Testis (tissue), 3 donors: Measurements from ENCODE around the gene TTC39B. TPM values are rescaled to one million over a fixed set of nuclear protein-coding genes. Genes with fewer than 3 reads are reported as not detected.

ENCODE experiments used
- DNase-seq: peaks from one replicate; pipeline ENCODE4 v3.0.0-alpha.2; 2019
- H3K27ac ChIP-seq, 2 donors: fragments of 200-600 bp; sonication (generic); one replicate each; pipeline ENCODE4 v1.5.1; 2019
- H3K27me3 ChIP-seq: fragments of 200-600 bp; sonication (generic); one replicate; pipeline ENCODE4 v1.5.1; 2019
- H3K36me3 ChIP-seq: fragments of 200-600 bp; sonication (generic); one replicate; pipeline ENCODE4 v1.5.1; 2017; ENCODE audit warnings: low read depth; ENCODE audit errors: missing control alignments
- H3K4me1 ChIP-seq: fragments of 200-600 bp; sonication (generic); one replicate; pipeline ENCODE4 v1.5.1; 2019
- H3K4me3 ChIP-seq, 2 donors: fragments of 200-600 bp; sonication (generic); one replicate each; pipeline ENCODE4 v1.5.1; 2017 to 2019
- H3K9me3 ChIP-seq: fragments of 200-600 bp; sonication (generic); one replicate; pipeline ENCODE4 v1.5.1; 2017
- POLR2A ChIP-seq: fragments of 450-650 bp; IDR thresholded peaks from one replicate; pipeline ENCODE4 v1.6.1; 2017; ENCODE audit warnings: antibody characterized with exemption, mild to moderate bottlenecking, moderate library complexity
- WGBS, 2 donors: methylation state at CpG; one replicate each; pipeline ENCODE4 v1.1.5; 2018; 5-methylcytosine and 5-hydroxymethylcytosine counted together
- intact Hi-C: fragments of 100-400 bp; cut with DNase I; formaldehyde crosslinking; loops from one replicate; pipeline ENCODE4 v1.15.1; 2023; ENCODE audit warnings: low total_unique reads
- polyA plus RNA-seq: library from polyadenylated mRNA; stranded (reverse); fragments of 350-450 nt; fragmentation: Illumina TruSeq; extraction: RNeasy Lipid Tissue Mini Kit (QIAGEN cat#74804); gene quantifications from one replicate; pipeline ENCODE4 v1.2.3, GENCODE V29; 2014; ENCODE audit warnings: low read depth, low replicate concordance; ENCODE audit not compliant: insufficient read depth
- total RNA-seq, 2 donors: library from RNA; depleted of rRNA; stranded (reverse); fragments of >200 nt; gene quantifications; one replicate each; pipeline ENCODE4 v1.2.3, GENCODE V29; 2016
- TF ChIP-seq, protein P1 (sequence below), 3 experiments: fragments of 450-650 bp in 2 of 3; fragments of 200-600 bp in 1 of 3; sonication (generic) in 1 of 3; IDR thresholded peaks; one replicate each; pipeline ENCODE4 v1.5.1; 2016 to 2019; ENCODE audit warnings: antibody characterized with exemption in 3 of 3, mild to moderate bottlenecking in 2 of 3, moderate library complexity in 1 of 3

TTC39B gene
- total and polyA plus RNA-seq, 3 donors from 2014 or later = 5.7 to 8.9 (median 8.5) TPM

- no peak overlapping the region for H3K27ac ChIP-seq
- H3K36me3 ChIP-seq = no peaks in the 10 kb centered on the region
- TF ChIP-seq, protein P1, sequence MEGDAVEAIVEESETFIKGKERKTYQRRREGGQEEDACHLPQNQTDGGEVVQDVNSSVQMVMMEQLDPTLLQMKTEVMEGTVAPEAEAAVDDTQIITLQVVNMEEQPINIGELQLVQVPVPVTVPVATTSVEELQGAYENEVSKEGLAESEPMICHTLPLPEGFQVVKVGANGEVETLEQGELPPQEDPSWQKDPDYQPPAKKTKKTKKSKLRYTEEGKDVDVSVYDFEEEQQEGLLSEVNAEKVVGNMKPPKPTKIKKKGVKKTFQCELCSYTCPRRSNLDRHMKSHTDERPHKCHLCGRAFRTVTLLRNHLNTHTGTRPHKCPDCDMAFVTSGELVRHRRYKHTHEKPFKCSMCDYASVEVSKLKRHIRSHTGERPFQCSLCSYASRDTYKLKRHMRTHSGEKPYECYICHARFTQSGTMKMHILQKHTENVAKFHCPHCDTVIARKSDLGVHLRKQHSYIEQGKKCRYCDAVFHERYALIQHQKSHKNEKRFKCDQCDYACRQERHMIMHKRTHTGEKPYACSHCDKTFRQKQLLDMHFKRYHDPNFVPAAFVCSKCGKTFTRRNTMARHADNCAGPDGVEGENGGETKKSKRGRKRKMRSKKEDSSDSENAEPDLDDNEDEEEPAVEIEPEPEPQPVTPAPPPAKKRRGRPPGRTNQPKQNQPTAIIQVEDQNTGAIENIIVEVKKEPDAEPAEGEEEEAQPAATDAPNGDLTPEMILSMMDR (IDR thresholded peaks at IDR 0.05) = no peak
- no peak for TF ChIP-seq POLR2A
- H3K4me3 ChIP-seq = no peak overlapping the region
- WGBS, 2 donors = 57 to 59% methylated on average over 5 of the region's 5 CpGs
- H3K27me3 ChIP-seq = no peaks in the 10 kb centered on the region
- intact Hi-C loops = no loop called here
- H3K4me1 ChIP-seq = no peaks in the 10 kb centered on the region
- H3K9me3 ChIP-seq = no peaks in the 10 kb centered on the region
- DNase-seq = no peak
These were observed 77.6 kb downstream of the TTC39B start for GRCh38 chr9:15229409-15229808.

- no peaks in the 10 kb centered on the region for H3K36me3 ChIP-seq
- H3K4me3 ChIP-seq = no peak overlapping the region
- H3K27ac ChIP-seq = no peak overlapping the region
- H3K9me3 ChIP-seq = no peaks in the 10 kb centered on the region
- no peaks in the 10 kb centered on the region for H3K27me3 ChIP-seq
- 94 to 95% methylated on average over 4 of the region's 4 CpGs for WGBS, 2 donors
- intact Hi-C loops = no loop called here
- TF ChIP-seq POLR2A = no peak
- TF ChIP-seq, protein P1 (IDR thresholded peaks at IDR 0.05) = no peak
- H3K4me1 ChIP-seq = no peaks in the 10 kb centered on the region
- no peak for DNase-seq
These were observed 79.5 kb downstream of the TTC39B start for GRCh38 chr9:15227491-15227890.

DNA sequence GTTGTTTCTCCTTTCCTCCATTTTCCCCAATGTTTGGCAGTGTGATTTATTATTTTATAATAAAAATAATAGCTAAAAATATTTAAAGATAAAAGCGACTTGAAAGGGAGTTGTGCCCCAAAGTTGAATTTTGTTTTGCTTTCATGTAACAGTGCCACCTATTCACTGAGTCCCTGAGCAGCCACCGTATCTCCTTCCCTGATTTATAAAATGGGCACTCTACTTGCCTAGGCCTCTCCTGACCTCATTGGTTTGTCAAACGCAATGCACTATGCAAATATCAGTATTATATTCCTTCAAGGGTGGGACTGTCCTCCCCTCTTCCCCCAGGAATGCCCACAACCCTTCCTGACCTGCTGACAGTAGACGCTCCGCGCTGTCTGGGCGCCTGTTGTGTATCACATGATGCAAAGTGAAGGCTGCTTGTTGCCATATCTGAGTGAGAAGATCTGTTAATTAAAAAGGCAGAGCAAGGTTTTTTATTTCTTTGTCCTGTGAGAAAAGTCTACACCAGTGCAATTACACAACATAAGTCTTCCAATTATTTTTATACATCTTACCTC is 81.4 kb downstream of the TTC39B start:
- no peak overlapping the region for H3K4me3 ChIP-seq
- WGBS, 2 donors = 95 to 96% methylated on average over 7 of the region's 7 CpGs
- no peak overlapping the region for H3K27ac ChIP-seq
- H3K4me1 ChIP-seq = no peaks in the 10 kb centered on the region
- no peak for TF ChIP-seq POLR2A
- TF ChIP-seq, protein P1 (IDR thresholded peaks at IDR 0.05) = no peak
- intact Hi-C loops = no loop called here
- no peaks in the 10 kb centered on the region for H3K36me3 ChIP-seq
- no peak for DNase-seq
- no peaks in the 10 kb centered on the region for H3K9me3 ChIP-seq
- H3K27me3 ChIP-seq = no peaks in the 10 kb centered on the region

DNA sequence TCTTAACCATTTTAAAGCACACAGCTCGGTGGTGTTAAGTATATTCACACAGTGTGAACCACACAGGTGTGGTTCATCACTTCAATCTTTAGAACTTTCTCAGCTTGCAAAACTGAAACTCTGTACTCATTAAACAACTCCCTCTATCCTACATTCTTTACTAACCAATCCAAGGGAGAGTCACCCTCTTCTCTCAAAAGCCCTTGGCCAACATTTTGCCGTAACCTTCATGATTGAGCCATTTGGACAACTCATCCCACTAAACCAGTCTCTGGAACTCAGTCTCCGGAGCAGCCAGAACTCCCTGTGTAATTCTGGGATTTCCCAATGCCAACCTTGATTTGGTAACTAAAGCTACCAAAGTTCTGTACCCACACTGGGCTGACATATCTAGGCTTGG is 84.7 kb downstream of the TTC39B start:
- H3K9me3 ChIP-seq = no peaks in the 10 kb centered on the region
- TF ChIP-seq, protein P1 (IDR thresholded peaks at IDR 0.05) = no peak
- TF ChIP-seq POLR2A = no peak
- no peak overlapping the region for H3K4me3 ChIP-seq
- 90 to 97% methylated on average over 3 of the region's 3 CpGs for WGBS, 2 donors
- H3K27ac ChIP-seq = no peak overlapping the region
- no peaks in the 10 kb centered on the region for H3K27me3 ChIP-seq
- H3K4me1 ChIP-seq = no peaks in the 10 kb centered on the region
- intact Hi-C loops = no loop called here
- H3K36me3 ChIP-seq = no peaks in the 10 kb centered on the region
- DNase-seq = no peak

DNA sequence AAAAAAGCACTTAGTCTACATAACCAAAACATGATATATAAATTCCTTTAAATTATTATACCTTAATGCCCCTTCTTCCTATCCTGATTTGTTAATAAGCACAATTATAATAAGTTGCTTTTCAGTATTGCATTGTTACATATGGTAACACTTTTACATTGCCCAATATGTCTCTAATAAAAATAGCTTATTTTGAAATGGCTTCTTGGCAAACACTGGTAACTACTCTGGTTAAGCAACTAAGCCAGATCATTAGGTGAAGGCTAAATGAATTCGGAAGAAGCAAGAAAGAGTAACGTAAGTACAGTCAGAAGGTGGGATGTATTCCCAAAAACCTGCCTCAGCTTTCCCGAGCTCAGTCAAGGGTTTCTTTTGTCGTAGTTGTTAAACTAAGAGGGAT is 85.3 kb downstream of the TTC39B start:
- Histone ChIP-seq H3K27me3 (no peaks in the 10 kb centered on the region), H3K27ac (no peak overlapping the region), H3K4me1 (no peaks in the 10 kb centered on the region), H3K4me3 (no peak overlapping the region), H3K36me3 (no peaks in the 10 kb centered on the region), H3K9me3 (no peaks in the 10 kb centered on the region)
- DNase-seq = no peak
- TF ChIP-seq POLR2A = no peak
- TF ChIP-seq, protein P1 (IDR thresholded peaks at IDR 0.05) = no peak
- intact Hi-C loops = no loop called here
- 65 to 78% methylated on average over 4 of the region's 4 CpGs for WGBS, 2 donors
